ENCODE results near the gene TMEM232.
"Not testable (repeated sequence)": the region's sequence is repeated elsewhere in the genome, so short reads cannot be mapped to it uniquely, and the experiment has no call there.

TMEM232 gene

DNA sequence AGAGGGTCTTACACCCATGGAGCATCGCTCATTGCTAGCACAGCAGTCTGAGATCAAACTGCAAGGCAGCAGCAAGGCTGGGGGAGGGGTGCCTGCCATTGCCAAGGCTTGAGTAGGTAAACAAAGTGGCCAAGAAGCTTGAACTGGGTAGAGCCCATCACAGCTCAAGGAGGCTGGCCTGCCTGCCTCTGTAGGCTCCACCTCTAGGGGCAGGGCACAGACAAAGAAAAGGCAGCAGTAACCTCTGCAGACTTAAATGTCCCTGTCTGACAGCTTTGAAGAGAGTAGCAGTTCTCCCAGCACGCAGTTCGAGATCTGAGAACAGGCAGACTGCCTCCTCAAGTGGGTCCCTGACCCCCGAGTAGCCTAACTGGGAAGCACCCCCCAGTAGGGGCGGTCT lies 33.8 kb downstream of the TMEM232 start:
- not testable (repeated sequence) for H3K36me3 ChIP-seq (ENCODE audit: control insufficient read depth, insufficient read depth, low read length); H3K27me3 ChIP-seq (ENCODE audit: control insufficient read depth, insufficient read depth, low read length); H3K27ac ChIP-seq (ENCODE audit: low read depth, low read length)

DNA sequence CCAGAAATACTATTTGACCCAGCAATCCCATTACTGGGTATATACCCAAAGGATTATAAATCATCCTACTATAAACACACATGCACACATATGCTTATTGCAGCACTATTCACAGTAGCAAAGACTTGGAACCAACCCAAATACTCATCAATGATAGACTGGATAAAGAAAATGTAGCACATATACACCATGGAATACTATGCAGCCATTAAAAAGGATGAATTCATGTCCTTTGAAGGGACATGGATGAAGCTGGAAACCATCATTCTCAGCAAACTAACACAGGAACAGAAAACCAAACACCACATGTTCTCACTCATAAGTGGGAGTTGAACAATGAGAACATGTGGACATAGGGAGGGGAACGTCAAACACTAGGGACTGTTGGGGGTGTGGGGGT lies 35.9 kb downstream of the TMEM232 start:
- H3K9ac ChIP-seq (ENCODE audit: low read length); H3K4me1 ChIP-seq (ENCODE audit: control insufficient read depth, insufficient read depth, low read length); H3K36me3 ChIP-seq (ENCODE audit: control insufficient read depth, insufficient read depth, low read length); H3K27me3 ChIP-seq (ENCODE audit: control insufficient read depth, insufficient read depth, low read length); H3K27ac ChIP-seq (ENCODE audit: low read depth, low read length); H3K4me3 ChIP-seq (ENCODE audit: low read length): not testable (repeated sequence)

More for the DNA sequence above, 33.8 kb downstream of the TMEM232 start:
- H3K4me1 ChIP-seq (ENCODE audit: control insufficient read depth, insufficient read depth, low read length); H3K4me3 ChIP-seq (ENCODE audit: low read length); H3K9ac ChIP-seq (ENCODE audit: low read length): not testable (repeated sequence)

- Histone ChIP-seq H3K27ac (ENCODE audit: low read depth, low read length) (no peak overlapping the region), H3K36me3 (ENCODE audit: control insufficient read depth, insufficient read depth, low read length) (no peaks in the 10 kb centered on the region), H3K4me1 (ENCODE audit: control insufficient read depth, insufficient read depth, low read length) (no peaks in the 10 kb centered on the region), H3K4me3 (ENCODE audit: low read length) (no peak overlapping the region), H3K27me3 (ENCODE audit: control insufficient read depth, insufficient read depth, low read length) (no peaks in the 10 kb centered on the region), H3K9ac (ENCODE audit: low read length) (no peak overlapping the region)
Measured at GRCh38 chr5:110687485-110687884, 39.0 kb downstream of the TMEM232 start.

DNA sequence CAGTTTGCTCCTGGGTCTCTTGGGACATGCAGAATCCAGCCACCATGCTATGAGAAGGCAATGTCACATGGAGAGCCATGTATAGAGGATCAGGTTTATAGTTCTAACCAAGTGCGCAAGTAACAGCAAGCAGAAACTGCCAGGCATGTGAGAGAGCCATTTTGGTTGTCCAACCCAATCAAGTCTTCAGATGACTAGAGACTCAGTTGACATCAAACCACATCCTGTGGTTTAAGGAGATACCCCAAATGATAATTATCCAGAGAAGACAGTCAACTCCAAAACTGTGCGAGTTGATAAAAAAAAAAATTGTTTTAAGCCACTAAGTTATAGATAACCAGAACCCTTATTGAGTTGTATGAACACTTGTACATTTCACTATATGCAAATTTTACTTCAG lies 40.2 kb downstream of the TMEM232 start:
- Histone ChIP-seq H3K4me1 (ENCODE audit: control insufficient read depth, insufficient read depth, low read length) (no peaks in the 10 kb centered on the region), H3K27me3 (ENCODE audit: control insufficient read depth, insufficient read depth, low read length) (no peaks in the 10 kb centered on the region), H3K4me3 (ENCODE audit: low read length) (no peak overlapping the region), H3K27ac (ENCODE audit: low read depth, low read length) (no peak overlapping the region), H3K36me3 (ENCODE audit: control insufficient read depth, insufficient read depth, low read length) (no peaks in the 10 kb centered on the region), H3K9ac (ENCODE audit: low read length) (no peak overlapping the region)

DNA sequence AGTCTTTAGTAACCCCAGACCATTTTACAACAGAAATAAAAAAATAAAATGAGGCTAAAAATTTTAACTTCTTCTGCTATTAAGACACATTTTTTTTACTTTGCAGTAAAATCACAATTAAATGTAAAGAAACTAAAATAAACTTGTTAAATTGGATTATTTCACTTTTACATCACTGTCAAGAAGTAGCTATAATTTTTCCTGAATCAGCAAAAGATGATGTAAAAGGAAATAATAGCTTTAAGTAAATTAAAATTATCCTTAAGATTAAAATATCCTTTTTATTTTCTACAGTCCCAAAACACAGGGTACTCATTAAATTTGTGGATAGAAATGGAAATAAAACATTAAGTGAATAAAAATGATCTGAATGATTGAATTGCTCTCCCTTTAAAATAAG lies 44.5 kb downstream of the TMEM232 start:
- H3K4me1 ChIP-seq (ENCODE audit: control insufficient read depth, insufficient read depth, low read length), result no peaks in the 10 kb centered on the region
- H3K27ac ChIP-seq (ENCODE audit: low read depth, low read length), result no peak overlapping the region
- H3K36me3 ChIP-seq (ENCODE audit: control insufficient read depth, insufficient read depth, low read length), result no peaks in the 10 kb centered on the region
- no peak overlapping the region for H3K9ac ChIP-seq (ENCODE audit: low read length)
- no peak overlapping the region for H3K4me3 ChIP-seq (ENCODE audit: low read length)
- no peaks in the 10 kb centered on the region for H3K27me3 ChIP-seq (ENCODE audit: control insufficient read depth, insufficient read depth, low read length)

DNA sequence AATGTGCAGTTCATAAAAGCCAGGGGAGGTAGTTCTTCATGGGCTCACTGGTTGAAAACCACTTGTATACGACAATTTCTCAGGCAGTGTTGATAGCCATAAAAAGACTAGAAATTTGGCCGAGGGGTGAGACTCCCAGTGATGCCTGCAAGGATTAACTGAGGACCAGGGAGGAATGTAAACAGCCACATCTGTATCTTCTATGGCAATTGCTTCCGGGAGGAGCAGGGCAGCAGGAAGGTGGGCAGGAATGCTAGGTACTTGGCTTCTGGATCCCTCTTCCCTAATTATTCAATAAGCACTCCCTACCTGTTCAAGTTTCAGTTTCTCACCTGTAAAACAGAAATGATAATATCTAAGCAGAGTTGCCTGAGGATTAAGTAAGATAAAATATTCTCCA lies 45.4 kb downstream of the TMEM232 start:
- H3K27me3 ChIP-seq (ENCODE audit: control insufficient read depth, insufficient read depth, low read length), result no peaks in the 10 kb centered on the region
- no peak overlapping the region for H3K27ac ChIP-seq (ENCODE audit: low read depth, low read length)
- H3K36me3 ChIP-seq (ENCODE audit: control insufficient read depth, insufficient read depth, low read length), result no peaks in the 10 kb centered on the region
- no peak overlapping the region for H3K4me3 ChIP-seq (ENCODE audit: low read length)
- H3K9ac ChIP-seq (ENCODE audit: low read length), result no peak overlapping the region
- H3K4me1 ChIP-seq (ENCODE audit: control insufficient read depth, insufficient read depth, low read length), result no peaks in the 10 kb centered on the region

- H3K4me3 ChIP-seq (ENCODE audit: low read length); H3K27me3 ChIP-seq (ENCODE audit: control insufficient read depth, insufficient read depth, low read length); H3K27ac ChIP-seq (ENCODE audit: low read depth, low read length); H3K4me1 ChIP-seq (ENCODE audit: control insufficient read depth, insufficient read depth, low read length); H3K36me3 ChIP-seq (ENCODE audit: control insufficient read depth, insufficient read depth, low read length); H3K9ac ChIP-seq (ENCODE audit: low read length): not testable (repeated sequence)
Measured at GRCh38 chr5:110676554-110676953, 49.9 kb downstream of the TMEM232 start.

DNA sequence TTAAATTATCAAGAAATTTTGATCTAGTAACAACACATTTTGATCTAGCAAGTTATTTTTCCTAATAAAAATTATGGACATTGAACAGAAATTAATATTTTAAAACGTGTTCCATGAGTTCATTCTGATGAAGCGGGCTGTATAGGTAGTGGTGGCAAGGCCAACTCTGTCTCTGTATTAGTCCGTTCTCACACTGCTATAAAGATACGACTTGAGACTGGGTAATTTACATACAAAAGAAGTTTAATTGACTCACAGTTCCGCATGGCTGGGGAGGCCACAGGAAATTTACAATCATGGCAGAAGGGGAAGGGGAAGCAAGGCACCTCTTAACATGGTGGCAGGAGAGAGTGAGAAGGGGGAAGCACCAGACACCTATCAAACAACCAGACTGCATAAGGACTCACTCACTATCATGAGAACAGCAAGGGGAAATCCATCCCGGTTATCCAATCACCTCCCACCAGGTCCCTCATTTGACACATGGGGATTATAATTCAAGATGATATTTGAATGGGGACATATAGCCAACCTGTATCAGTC lies 61.2 kb downstream of the TMEM232 start:
- H3K36me3 ChIP-seq (ENCODE audit: control insufficient read depth, insufficient read depth, low read length), result no peaks in the 10 kb centered on the region
- no peak overlapping the region for H3K27ac ChIP-seq (ENCODE audit: low read depth, low read length)
- no peaks in the 10 kb centered on the region for H3K4me1 ChIP-seq (ENCODE audit: control insufficient read depth, insufficient read depth, low read length)
- no peaks in the 10 kb centered on the region for H3K27me3 ChIP-seq (ENCODE audit: control insufficient read depth, insufficient read depth, low read length)
- H3K9ac ChIP-seq (ENCODE audit: low read length), result no peak overlapping the region
- no peak overlapping the region for H3K4me3 ChIP-seq (ENCODE audit: low read length)

- no peaks in the 10 kb centered on the region for H3K4me1 ChIP-seq (ENCODE audit: control insufficient read depth, insufficient read depth, low read length)
- H3K27me3 ChIP-seq (ENCODE audit: control insufficient read depth, insufficient read depth, low read length), result no peaks in the 10 kb centered on the region
- no peak overlapping the region for H3K27ac ChIP-seq (ENCODE audit: low read depth, low read length)
- H3K36me3 ChIP-seq (ENCODE audit: control insufficient read depth, insufficient read depth, low read length), result no peaks in the 10 kb centered on the region
- H3K9ac ChIP-seq (ENCODE audit: low read length), result no peak overlapping the region
- H3K4me3 ChIP-seq (ENCODE audit: low read length), result no peak overlapping the region
Measured at GRCh38 chr5:110663525-110663924, 62.9 kb downstream of the TMEM232 start.

DNA sequence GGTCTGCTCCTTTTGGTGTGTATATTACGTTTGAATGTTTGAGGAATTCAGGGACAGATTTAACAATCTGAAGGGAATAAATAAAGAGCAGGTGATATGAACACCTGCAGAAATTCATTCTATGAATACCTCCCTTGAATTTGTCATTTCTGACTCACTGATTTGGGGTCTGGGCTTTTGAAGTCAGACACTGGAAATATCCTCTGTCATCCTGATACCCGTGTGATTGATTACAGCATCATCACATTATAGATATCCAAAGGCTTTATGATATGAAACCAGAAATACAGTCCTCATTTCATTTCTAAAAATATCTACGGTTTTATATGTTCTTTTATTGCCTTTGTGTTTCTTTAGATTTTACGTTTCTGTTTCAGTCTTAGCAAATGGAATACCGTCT lies 68.5 kb downstream of the TMEM232 start:
- Histone ChIP-seq H3K4me3 (ENCODE audit: low read length) (no peak overlapping the region), H3K27me3 (ENCODE audit: control insufficient read depth, insufficient read depth, low read length) (no peaks in the 10 kb centered on the region), H3K9ac (ENCODE audit: low read length) (no peak overlapping the region), H3K36me3 (ENCODE audit: control insufficient read depth, insufficient read depth, low read length) (no peaks in the 10 kb centered on the region), H3K4me1 (ENCODE audit: control insufficient read depth, insufficient read depth, low read length) (no peaks in the 10 kb centered on the region), H3K27ac (ENCODE audit: low read depth, low read length) (no peak overlapping the region)

DNA sequence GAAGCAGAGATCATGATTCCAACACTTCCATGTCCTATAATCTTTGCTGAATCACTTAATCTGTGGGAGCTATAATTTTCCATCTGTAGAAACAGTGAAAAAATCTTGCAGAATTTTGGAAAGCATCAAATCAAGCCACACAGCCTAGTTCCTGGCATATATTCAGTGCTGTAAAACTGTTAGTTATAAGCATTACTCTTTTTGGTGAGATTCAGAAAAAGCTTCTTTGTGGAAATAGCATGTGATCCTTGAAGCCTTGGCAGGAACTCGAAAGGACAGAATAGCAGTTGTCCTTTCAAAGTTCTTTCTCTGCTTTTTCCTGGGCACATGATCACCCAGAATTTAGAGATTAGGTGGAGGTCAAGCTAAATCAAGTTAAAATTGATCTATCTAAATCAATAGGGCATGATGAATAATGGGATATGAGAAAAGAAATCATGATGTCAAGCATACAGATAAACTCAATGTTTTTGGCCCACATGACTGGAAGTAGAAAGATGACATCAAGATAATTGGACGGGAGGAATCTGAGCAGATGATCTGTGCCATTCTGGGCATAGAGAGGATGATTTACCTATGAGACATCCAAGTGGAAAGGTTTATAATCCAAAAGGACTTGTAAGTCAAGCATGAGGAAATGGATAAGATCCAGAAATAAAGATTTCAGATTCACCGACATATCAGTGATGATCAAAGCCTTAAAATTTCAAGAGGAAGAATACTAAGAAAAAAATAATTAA lies 73.1 kb downstream of the TMEM232 start:
- H3K36me3 ChIP-seq (ENCODE audit: control insufficient read depth, insufficient read depth, low read length), result no peaks in the 10 kb centered on the region
- H3K9ac ChIP-seq (ENCODE audit: low read length), result no peak overlapping the region
- no peak overlapping the region for H3K27ac ChIP-seq (ENCODE audit: low read depth, low read length)
- H3K4me1 ChIP-seq (ENCODE audit: control insufficient read depth, insufficient read depth, low read length), result no peaks in the 10 kb centered on the region
- no peaks in the 10 kb centered on the region for H3K27me3 ChIP-seq (ENCODE audit: control insufficient read depth, insufficient read depth, low read length)
- no peak overlapping the region for H3K4me3 ChIP-seq (ENCODE audit: low read length)

DNA sequence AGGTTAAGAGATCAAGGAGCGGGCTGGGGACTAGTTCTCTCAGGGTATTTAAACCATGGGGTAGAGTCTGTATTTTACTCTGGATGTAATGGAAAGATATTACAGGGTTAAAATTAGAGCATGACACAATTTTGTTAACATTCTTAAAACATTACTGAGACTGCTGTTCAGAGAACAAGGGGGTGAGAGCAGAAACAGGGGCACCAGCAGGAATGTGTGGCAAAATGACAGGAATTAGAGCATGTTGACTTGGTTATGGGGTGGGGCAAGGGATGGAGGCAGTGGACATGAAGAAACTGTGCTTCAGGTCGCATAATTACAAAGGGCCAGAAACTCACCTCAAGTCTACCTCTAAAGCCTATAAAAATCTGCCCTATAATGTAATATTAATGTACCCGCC lies 75.0 kb downstream of the TMEM232 start:
- Histone ChIP-seq H3K27ac (ENCODE audit: low read depth, low read length) (no peak overlapping the region), H3K4me3 (ENCODE audit: low read length) (no peak overlapping the region), H3K27me3 (ENCODE audit: control insufficient read depth, insufficient read depth, low read length) (no peaks in the 10 kb centered on the region), H3K9ac (ENCODE audit: low read length) (no peak overlapping the region), H3K4me1 (ENCODE audit: control insufficient read depth, insufficient read depth, low read length) (no peaks in the 10 kb centered on the region), H3K36me3 (ENCODE audit: control insufficient read depth, insufficient read depth, low read length) (no peaks in the 10 kb centered on the region)

- Histone ChIP-seq H3K4me1 (ENCODE audit: control insufficient read depth, insufficient read depth, low read length) (no peaks in the 10 kb centered on the region), H3K9ac (ENCODE audit: low read length) (no peak overlapping the region), H3K4me3 (ENCODE audit: low read length) (no peak overlapping the region), H3K27me3 (ENCODE audit: control insufficient read depth, insufficient read depth, low read length) (no peaks in the 10 kb centered on the region), H3K36me3 (ENCODE audit: control insufficient read depth, insufficient read depth, low read length) (no peaks in the 10 kb centered on the region), H3K27ac (ENCODE audit: low read depth, low read length) (no peak overlapping the region)
Measured at GRCh38 chr5:110644357-110644756, 82.1 kb downstream of the TMEM232 start.

Measured in rectal smooth muscle tissue (tissue), 1 donor.